ENCODE data around the gene ZBTB20. TPM values are rescaled to one million over a fixed set of nuclear protein-coding genes. Genes with fewer than 3 reads are reported as not detected.
A peak's percentile ranks its signal among the peaks of the same experiment; 100 is the strongest.

ZBTB20 gene
- total RNA-seq, 1 experiment from 2014 or later = 5.1 TPM

DNA sequence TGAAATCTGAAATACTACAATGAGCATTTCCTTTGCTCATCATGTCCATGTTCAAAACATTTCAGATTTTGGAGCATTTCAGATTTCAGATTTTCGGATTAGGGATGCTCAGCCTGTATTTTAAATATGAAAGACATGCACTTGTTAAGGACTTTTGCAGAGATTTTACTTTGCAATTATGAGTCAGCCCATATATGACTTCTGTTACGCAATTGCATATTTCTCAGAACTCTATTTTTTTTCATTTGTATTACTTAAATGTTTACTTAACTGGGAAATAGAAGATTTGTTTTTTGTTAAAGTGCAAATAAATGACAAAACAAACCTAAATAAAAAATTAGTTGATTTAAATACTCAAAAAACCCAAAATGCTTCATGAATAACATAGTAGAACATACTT is 376.2 kb downstream of the ZBTB20 start:
- no peak for DNase-seq (ENCODE audit: low spot score)

- DNase-seq (ENCODE audit: low spot score) = no peak
Measured at GRCh38 chr3:114764056-114764492, 383.0 kb downstream of the ZBTB20 start.

DNA sequence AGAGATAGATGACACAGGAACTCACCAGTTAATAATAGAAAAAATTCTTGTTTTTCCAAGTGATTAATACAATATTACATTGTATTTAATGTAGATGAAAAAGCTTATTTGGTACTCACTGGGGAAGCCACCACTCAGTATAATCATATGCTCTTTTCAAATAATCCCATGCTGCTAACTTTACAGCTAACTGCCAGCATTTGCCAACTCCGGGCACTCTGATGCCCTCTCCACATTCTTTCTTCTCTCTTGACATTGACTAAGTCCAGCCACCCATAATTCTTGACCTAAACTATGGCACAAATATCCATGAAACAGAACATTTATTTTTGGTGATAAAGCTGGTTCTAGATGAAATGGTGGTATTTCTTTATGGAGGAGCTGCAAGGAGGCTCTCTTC is 384.9 kb downstream of the ZBTB20 start:
- DNase-seq (ENCODE audit: low spot score) = no peak

GRCh38 chr3:114760679-114761078 is 386.4 kb downstream of the ZBTB20 start:
- DNase-seq (ENCODE audit: low spot score) = no peak

GRCh38 chr3:114758831-114759699 is 388.0 kb downstream of the ZBTB20 start:
- peak; percentile 42 for DNase-seq (ENCODE audit: low spot score)

DNA sequence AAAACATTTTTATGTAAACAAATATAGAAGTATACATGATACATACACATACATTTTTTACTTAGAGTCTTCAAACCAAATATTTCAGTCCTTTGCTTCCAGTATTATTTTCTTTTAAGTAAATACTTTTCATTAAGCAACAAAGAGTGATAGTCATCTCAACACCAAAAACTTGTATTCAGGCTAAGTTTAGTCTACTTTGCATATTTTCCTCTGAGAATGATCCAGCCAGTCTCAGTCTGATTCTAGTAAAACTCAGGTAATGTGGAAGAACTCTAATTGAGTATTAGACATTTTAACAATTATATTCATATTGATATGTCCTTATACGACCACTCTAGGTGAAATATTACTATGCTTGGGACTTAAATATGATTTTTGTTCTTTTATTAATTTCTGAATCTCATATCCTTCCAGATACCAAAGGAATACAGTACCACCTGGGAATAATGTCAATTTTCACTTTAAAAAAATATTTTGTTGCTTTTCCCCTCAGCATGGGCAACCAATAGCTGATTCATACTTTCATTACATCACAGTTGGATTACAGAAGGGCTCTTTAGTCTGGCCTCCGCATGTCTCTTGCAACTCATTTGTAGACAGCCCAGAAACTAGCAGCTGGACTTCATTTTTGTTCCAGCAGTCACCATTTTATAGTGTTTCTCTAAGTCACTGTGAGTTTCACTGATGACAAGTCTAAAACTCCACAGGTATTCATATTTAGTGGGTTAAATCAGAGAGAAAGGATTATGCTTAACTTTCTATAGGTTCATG is 390.4 kb downstream of the ZBTB20 start:
- DNase-seq (ENCODE audit: low spot score) = no peak

GRCh38 chr3:114746502-114746901 is 400.6 kb downstream of the ZBTB20 start:
- no peak for DNase-seq (ENCODE audit: low spot score)

DNA sequence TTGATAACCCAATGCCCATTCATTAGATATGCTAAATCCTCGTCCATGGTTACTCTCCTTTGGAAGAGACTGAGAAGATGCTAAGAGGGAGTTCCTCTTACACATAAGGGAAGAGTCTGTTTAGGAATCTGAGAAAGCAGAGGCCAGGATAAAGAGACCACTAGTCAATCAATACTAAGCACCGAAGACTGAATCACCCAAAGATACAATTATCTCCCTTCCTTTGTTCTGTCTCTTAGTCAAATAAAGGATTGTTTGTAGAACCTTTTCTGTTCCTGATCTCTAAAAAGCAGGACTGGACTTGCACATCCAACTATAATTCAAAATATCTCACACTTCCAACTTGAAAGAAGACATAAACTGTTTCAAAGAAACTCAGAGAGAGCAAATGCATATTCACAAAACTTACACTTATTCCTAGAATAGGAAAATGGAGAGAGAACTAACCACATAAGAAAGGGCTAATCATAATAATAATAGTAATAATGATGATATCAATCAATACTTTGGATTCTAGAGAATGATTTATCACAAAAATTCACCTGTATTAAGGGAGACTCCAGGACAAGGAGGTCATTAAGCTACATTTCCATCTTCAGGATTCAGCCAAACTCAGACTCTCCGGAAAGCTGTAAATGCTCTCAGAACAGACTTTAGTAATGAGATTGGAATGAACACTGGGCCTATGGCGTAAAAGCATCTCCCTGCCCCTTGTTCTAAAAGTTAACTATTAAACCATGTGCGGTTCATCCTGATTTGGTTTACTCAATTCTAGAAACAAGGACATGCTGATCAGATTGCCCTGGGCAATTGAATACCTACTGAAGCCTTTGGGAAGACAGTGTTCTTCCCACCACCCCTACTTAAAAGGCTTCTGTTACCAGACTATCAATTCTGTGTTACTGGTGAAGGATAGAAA is 401.5 kb downstream of the ZBTB20 start:
- DNase-seq (ENCODE audit: low spot score) = no peak

- DNase-seq (ENCODE audit: low spot score) = no peak
Measured at GRCh38 chr3:114743746-114744485, 403.2 kb downstream of the ZBTB20 start.

GRCh38 chr3:114741066-114741465 is 406.0 kb downstream of the ZBTB20 start:
- DNase-seq (ENCODE audit: low spot score) = no peak

GRCh38 chr3:114739627-114740026 is 407.5 kb downstream of the ZBTB20 start:
- no peak for DNase-seq (ENCODE audit: low spot score)

DNA sequence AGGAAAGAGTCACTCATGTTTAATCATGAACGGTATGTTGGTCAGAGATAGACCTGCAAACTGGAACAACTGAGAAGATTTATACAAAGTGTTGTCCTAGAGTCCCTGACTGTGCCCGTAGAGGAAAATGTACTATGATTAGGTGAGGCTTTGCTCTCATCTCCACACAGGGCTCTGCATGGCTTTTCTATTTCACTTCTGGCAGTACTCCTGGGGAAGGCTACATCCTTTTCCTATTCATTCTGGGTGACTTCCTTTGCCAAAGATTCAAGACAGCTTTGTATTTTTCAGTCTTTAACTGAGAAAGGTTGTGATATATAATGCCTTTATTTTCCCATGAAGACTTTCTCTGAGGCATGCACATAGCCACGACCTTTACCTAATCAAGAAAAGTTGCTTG is 414.7 kb downstream of the ZBTB20 start:
- no peak for DNase-seq (ENCODE audit: low spot score)

DNA sequence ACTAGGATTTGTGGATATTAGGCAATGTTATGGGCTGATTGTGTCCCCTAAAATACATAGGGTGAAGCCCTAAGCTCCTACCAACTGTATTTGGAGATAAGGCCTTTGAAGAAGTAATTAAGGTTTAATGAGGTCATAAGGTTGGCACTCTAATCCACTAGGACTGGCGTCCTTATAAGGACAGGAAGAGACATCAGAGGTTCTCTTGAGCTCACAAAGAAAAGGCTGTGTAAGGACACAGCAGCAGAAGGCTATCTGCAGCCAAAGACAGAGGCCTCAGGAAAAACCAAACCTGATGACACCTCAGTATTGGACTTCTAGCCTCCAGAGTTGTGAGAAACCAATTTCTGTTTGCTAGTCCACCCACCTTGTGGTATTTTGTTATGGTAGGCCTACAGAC is 416.7 kb downstream of the ZBTB20 start:
- no peak for DNase-seq (ENCODE audit: low spot score)

DNA sequence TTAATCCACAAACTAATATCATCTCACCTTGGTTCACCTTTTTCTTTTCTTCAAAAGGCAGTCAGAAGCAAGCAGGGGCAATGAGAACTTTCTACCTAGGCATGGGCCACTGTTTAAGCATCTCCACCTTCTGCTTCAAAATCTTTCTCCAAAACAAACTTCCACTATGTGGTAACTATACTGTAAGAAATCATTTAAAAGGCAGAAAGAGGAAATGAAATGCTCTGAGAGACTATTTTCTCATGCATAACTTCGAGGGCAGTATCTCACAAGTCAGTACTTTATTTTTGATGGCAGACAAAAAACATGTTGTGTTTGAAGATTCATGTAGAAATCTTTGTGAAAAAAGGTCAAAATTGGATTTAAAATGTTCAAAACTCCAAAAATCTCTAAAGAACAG is 419.7 kb downstream of the ZBTB20 start:
- no peak for DNase-seq (ENCODE audit: low spot score)

DNA sequence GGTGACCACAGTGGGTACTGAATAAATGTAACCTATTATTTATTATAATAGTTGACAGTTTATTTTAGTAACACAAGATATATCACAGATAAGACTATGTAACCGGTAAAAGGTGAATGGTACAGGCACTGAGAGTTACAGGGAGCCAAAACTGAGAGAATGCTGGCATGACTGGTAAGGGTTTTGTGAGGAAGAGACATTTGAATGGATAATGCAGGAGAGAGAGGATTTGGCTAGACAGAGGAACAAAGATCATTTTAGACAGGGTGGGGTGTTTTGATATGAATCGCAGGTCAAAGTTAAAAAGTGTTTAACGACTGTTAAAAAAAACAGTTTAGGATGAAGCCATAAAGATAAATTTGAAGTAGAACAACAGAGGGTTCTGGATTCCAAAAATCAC is 421.1 kb downstream of the ZBTB20 start:
- DNase-seq (ENCODE audit: low spot score) = no peak

DNA sequence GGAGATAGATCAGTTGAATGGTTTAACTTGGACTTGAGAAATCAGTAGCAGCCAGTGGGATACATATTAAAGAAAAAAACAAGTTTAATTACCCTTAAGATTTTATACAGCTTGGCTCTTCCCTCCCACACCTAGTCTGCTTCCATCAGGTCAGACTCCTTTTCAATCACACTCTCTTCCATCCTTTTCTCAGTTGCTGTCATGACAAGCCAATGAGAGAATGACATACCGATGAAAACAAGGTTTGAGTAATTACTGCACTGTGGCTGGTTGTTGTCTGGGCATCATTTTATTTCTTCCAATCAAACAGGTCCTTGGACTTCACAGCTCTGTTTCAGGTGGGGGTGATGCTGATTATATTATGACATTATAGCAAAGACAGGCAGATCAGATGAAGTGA is 424.6 kb downstream of the ZBTB20 start:
- no peak for DNase-seq (ENCODE audit: low spot score)

DNA sequence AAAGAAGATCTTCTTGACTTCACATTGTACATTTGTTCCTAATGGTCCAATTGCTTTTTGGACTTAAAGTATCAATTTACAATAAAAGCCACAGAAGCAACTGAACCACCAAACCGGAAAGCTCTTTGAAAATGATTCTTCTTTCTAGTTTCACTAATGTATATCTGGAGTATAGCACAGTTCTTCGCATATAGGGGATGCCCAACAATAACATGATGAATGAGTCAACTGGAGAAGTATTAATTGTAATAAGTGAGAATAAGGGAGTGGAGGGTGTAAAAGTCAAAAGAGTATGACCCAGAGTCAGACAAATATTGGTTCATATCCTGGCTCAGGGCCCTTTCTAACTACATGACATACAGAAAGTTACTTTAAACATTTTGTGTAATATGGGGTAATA is 425.2 kb downstream of the ZBTB20 start:
- no peak for DNase-seq (ENCODE audit: low spot score)

DNA sequence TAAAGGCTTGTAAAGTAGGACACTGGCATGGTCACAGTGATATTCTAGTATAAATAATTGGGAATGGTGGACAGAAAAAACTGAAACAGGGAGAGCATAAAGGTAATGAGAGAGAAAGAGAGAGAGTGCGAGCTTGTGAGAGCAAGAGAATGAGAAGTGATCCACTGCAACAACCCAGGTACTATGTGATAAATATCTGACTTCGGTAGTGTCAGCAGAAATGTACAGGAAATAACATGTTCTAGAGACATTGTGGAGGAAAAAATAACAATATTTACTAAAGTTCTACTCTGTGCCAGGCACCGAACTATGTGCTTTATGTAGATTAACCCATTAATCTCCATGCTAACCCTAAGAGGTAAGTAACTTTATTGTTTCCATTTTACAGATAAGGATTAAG is 425.9 kb downstream of the ZBTB20 start:
- no peak for DNase-seq (ENCODE audit: low spot score)

- no peak for DNase-seq (ENCODE audit: low spot score)
Measured at GRCh38 chr3:114718898-114719210, 428.2 kb downstream of the ZBTB20 start.

- no peak for DNase-seq (ENCODE audit: low spot score)
Measured at GRCh38 chr3:114718071-114718897, 428.8 kb downstream of the ZBTB20 start.

DNA sequence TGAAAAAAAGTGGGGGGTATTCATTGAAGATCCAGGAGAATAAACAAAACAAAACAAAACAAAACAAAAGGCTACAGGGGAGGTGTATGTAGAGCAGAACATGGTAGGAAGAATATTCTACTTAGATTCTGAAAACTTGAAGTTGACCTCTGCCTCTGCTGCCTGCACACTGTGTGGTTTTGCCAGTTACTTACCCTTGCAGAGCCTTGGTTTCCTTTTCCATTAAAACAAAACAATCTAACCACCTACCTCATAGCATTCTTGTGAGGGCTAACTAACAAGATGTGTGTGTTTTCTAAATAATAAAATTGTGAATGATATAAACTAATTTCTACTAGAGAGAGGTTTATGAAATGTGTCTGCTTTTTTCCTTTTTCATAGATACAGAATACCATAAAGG is 430.2 kb downstream of the ZBTB20 start:
- no peak for DNase-seq (ENCODE audit: low spot score)
